ENCODE results near the gene DDX60. TPM values are rescaled to one million over a fixed set of nuclear protein-coding genes. Genes with fewer than 3 reads are reported as not detected.

The DDX60 gene
- total RNA-seq, 2 experiments from 2014 or later: 111 to 115 TPM

DNA sequence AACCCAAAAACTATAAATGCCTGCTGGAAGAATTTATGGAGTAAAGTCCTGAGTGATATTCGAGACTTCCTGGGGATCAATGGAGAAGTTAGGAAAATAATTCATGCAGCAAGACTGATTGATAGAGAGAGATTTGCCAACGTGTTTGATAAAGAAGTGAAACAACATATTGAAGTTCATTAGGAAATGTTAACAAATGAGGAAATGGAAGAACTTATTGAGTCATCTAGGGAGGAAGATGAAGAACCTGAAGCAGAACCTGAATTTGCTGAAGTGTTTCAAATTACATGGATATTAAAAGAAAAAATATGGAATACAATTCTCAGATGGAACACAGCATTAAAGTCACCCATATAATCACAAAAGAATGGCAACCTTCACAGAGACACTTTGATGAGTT, 39.0 kb downstream of the DDX60 start:
- no peaks in the 10 kb centered on the region for H3K9me3 Mint-ChIP-seq (ENCODE audit: insufficient read depth)
- peaks cover 75% of the 10 kb centered on the region for H3K36me3 Mint-ChIP-seq (ENCODE audit: low read depth)
- H3K4me3 Mint-ChIP-seq: no peak overlapping the region
- ATAC-seq (no peak), DNase-seq (no peak)
- POLR2A ChIA-PET: no interaction called here
- CTCF ChIA-PET: no interaction called here
- no peaks in the 10 kb centered on the region for H3K4me1 Mint-ChIP-seq (ENCODE audit: low read depth)
- no peaks in the 10 kb centered on the region for H3K27me3 Mint-ChIP-seq (ENCODE audit: low read depth)
- no peak overlapping the region for H3K27ac Mint-ChIP-seq

DNA sequence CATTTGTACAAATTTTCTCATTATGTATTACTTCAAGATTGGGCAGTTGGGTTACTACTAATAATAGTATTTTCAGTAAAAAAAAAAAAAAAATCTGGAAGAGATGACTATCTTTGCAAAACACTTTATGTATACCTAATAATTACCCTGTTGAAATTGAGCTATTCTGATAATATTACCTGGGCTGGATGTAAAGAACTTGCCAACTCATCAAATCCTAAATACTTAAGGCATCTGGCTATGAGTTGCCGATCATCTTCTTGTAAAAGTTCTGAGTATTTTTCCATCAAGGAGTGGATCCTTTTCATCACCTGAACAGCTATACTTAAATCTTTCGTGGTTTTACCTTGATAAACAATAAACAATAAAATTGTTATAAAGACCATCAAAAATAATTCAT, 42.7 kb downstream of the DDX60 start:
- POLR2A ChIA-PET: no interaction called here
- CTCF ChIA-PET: no interaction called here
- ATAC-seq: no peak
- Mint-ChIP-seq H3K4me3 (no peak overlapping the region), H3K4me1 (ENCODE audit: low read depth) (peaks cover 11% of the 10 kb centered on the region), H3K9me3 (ENCODE audit: insufficient read depth) (no peaks in the 10 kb centered on the region), H3K27ac (no peak overlapping the region), H3K27me3 (ENCODE audit: low read depth) (no peaks in the 10 kb centered on the region), H3K36me3 (ENCODE audit: low read depth) (peaks cover 84% of the 10 kb centered on the region)
- no peak for DNase-seq

DNA sequence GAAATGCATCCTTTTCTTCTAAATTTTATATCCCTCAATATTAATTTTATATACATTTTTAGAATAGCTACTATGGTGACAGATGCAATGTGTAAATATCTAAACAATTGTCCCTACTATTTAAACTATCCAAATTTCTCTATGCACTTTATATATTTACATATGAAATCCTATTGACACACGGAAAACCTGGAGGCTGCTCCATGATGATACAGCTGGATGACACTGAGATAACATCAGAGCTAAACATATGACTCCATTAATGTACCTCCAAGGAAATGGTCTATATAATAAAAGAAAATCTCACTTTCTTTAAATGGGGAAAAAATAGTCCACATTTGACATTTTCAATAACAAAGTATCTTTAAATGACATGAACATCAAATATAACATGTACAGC, 43.7 kb downstream of the DDX60 start:
- CTCF ChIA-PET: no interaction called here
- H3K4me3 Mint-ChIP-seq: no peak overlapping the region
- no peak for DNase-seq
- no peaks in the 10 kb centered on the region for H3K27me3 Mint-ChIP-seq (ENCODE audit: low read depth)
- H3K27ac Mint-ChIP-seq: no peak overlapping the region
- ATAC-seq: no peak
- POLR2A ChIA-PET: interaction anchor here (0.6 to 1.7 kb wide), 2 partner anchors 44 to 152 kb away, joined by 3 to 6 read pairs; partner anchors contain the start of gene DDX60
- H3K36me3 Mint-ChIP-seq (ENCODE audit: low read depth): peaks cover 81% of the 10 kb centered on the region
- peaks cover 11% of the 10 kb centered on the region for H3K4me1 Mint-ChIP-seq (ENCODE audit: low read depth)
- H3K9me3 Mint-ChIP-seq (ENCODE audit: insufficient read depth): no peaks in the 10 kb centered on the region

DNA sequence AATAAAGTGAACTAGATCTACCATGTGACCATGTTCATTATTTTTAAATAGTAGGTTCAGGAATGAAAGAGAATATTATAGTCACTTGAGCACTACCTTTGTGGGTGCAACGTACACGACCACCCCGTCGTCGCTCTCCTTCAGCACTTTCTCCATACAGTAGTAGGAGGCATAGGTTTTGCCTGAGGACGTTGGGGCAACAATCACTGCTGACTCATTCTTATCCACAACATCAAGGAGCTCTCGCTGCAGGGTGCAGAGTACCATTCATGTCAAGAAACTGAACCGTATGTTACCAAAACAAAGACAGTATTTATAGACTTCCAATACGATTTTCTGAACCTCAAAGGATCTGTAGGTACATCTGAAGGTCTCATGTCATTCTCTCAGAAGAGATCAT, 44.7 kb downstream of the DDX60 start:
- peaks cover 11% of the 10 kb centered on the region for H3K4me1 Mint-ChIP-seq (ENCODE audit: low read depth)
- H3K9me3 Mint-ChIP-seq (ENCODE audit: insufficient read depth): no peaks in the 10 kb centered on the region
- POLR2A ChIA-PET: interaction anchor here (1.7 kb wide), 1 partner anchor 45 kb away, joined by 6 read pairs; the partner anchor contains the start of gene DDX60
- ATAC-seq (no peak), DNase-seq (no peak)
- peaks cover 83% of the 10 kb centered on the region for H3K36me3 Mint-ChIP-seq (ENCODE audit: low read depth)
- no peaks in the 10 kb centered on the region for H3K27me3 Mint-ChIP-seq (ENCODE audit: low read depth)
- no peak overlapping the region for H3K4me3 Mint-ChIP-seq
- CTCF ChIA-PET: no interaction called here
- no peak overlapping the region for H3K27ac Mint-ChIP-seq

DNA sequence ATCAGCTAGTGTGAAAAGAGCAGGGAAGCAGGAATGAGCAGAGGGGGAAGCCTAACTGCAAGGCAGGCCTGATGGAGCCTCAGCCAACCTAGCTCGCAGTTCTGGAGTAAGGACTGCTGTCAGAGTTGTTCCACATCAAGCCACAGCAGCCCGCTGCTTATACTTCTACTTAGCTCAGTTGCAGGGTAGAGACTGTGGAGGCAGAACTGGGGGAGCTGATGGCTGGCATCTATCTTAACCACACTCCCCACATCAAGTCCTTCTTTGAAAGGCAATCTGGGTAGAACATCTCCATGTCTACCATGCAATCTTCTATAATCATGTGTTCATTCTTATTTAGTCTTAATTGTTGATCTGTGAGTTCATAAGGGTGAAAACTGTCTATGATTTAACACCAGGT, 46.1 kb downstream of the DDX60 start:
- Mint-ChIP-seq H3K36me3 (ENCODE audit: low read depth) (peaks cover 82% of the 10 kb centered on the region), H3K27me3 (ENCODE audit: low read depth) (no peaks in the 10 kb centered on the region), H3K4me3 (no peak overlapping the region), H3K27ac (no peak overlapping the region), H3K4me1 (ENCODE audit: low read depth) (peaks cover 11% of the 10 kb centered on the region), H3K9me3 (ENCODE audit: insufficient read depth) (no peaks in the 10 kb centered on the region)
- ATAC-seq (peak; percentile 79), DNase-seq (peak; percentile 23)
- ChIA-PET POLR2A (no interaction called here), CTCF (no interaction called here)

DNA sequence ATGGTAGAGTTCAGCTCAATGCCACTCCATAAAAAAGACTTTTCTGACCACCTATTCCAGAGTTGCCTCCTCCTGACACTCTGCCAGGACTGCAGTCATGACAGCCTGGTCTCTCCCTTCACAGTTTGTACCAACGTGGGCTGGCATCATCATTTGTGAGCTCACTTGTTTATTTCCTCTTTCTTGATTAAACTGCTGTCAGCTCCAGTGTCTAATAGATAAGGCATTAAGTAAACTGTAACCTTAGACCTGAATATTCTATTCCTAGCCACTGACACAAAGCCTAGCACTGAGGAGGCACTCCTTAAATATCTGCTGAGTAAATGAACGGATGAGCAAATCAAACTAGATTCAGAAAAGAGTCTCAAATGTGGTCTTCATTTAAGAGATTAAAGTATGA, 48.7 kb downstream of the DDX60 start:
- POLR2A ChIA-PET: interaction anchor here (1.2 kb wide), 1 partner anchor 14 kb away, joined by 3 read pairs; no protein-coding TSS in a partner anchor
- ATAC-seq (no peak), DNase-seq (no peak)
- CTCF ChIA-PET: no interaction called here
- Mint-ChIP-seq H3K27me3 (ENCODE audit: low read depth) (no peaks in the 10 kb centered on the region), H3K4me1 (ENCODE audit: low read depth) (peaks cover 11% of the 10 kb centered on the region), H3K4me3 (no peak overlapping the region), H3K9me3 (ENCODE audit: insufficient read depth) (no peaks in the 10 kb centered on the region), H3K27ac (no peak overlapping the region), H3K36me3 (ENCODE audit: low read depth) (peaks cover 83% of the 10 kb centered on the region)

DNA sequence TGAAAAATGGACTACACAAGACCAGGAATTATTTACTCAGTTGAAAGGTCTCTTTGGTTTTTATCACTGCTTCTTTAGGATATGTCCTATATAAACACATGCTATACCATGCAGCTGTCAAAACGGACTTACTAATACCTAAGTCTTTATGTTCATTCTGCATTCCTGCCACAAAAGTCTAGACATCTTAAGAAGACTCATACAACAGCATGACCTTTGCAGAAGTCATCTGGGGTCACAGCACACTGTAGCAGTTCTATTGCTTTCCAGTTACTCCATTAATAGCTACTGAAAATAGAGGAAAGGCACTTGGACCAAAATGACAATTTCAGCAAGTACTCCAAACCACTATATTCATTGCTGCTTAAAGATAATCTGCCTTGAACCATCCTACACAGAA, 53.2 kb downstream of the DDX60 start:
- H3K9me3 Mint-ChIP-seq (ENCODE audit: insufficient read depth): no peaks in the 10 kb centered on the region
- no peak overlapping the region for H3K27ac Mint-ChIP-seq
- POLR2A ChIA-PET: no interaction called here
- CTCF ChIA-PET: no interaction called here
- no peaks in the 10 kb centered on the region for H3K27me3 Mint-ChIP-seq (ENCODE audit: low read depth)
- H3K36me3 Mint-ChIP-seq (ENCODE audit: low read depth): peaks cover 77% of the 10 kb centered on the region
- ATAC-seq (no peak), DNase-seq (no peak)
- no peak overlapping the region for H3K4me3 Mint-ChIP-seq
- H3K4me1 Mint-ChIP-seq (ENCODE audit: low read depth): no peaks in the 10 kb centered on the region

DNA sequence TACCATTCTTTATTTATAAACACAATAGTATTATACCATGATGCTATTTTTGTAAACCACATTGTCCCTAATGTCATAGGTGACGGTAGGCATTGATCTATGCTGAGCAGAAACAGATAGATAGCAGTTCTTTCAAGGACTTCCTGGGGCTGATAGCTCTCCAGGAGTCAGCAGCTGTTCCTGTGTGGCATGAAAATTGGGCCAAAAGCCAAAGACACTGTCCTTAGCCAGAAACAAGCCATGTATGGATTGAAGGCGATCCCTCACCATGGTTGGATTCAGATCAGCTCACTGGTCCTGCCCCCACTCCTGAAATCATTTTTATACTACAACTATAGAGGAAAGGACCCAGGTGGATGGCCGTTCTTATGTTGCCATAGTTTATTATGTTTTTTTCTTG, 53.6 kb downstream of the DDX60 start:
- CTCF ChIA-PET: no interaction called here
- no peak for ATAC-seq
- H3K4me1 Mint-ChIP-seq (ENCODE audit: low read depth): no peaks in the 10 kb centered on the region
- no peak overlapping the region for H3K27ac Mint-ChIP-seq
- no peak overlapping the region for H3K4me3 Mint-ChIP-seq
- H3K9me3 Mint-ChIP-seq (ENCODE audit: insufficient read depth): no peaks in the 10 kb centered on the region
- no peaks in the 10 kb centered on the region for H3K27me3 Mint-ChIP-seq (ENCODE audit: low read depth)
- POLR2A ChIA-PET: no interaction called here
- no peak for DNase-seq
- H3K36me3 Mint-ChIP-seq (ENCODE audit: low read depth): peaks cover 75% of the 10 kb centered on the region

DNA sequence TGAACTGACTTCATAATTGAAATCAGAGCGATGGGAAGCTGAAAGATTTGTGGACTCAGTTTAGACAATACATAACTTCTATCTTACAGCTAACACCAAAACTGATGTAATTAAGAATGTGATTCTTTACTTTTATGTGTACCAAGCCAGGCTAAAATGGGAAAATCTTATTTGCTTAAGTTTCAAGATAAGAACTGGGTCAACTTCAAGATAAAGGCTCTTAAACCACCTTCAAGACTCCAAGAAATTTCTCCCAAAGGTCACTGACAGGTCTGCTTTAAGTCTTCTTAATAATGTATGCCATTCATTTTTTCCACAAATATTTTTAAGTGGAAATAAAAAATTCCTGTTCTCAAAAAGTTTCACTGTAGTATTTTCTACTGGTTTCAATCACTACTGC, 55.5 kb downstream of the DDX60 start:
- peaks cover 67% of the 10 kb centered on the region for H3K36me3 Mint-ChIP-seq (ENCODE audit: low read depth)
- no peaks in the 10 kb centered on the region for H3K4me1 Mint-ChIP-seq (ENCODE audit: low read depth)
- H3K27me3 Mint-ChIP-seq (ENCODE audit: low read depth): no peaks in the 10 kb centered on the region
- ATAC-seq (no peak), DNase-seq (no peak)
- ChIA-PET POLR2A (no interaction called here), CTCF (no interaction called here)
- no peaks in the 10 kb centered on the region for H3K9me3 Mint-ChIP-seq (ENCODE audit: insufficient read depth)
- no peak overlapping the region for H3K4me3 Mint-ChIP-seq
- no peak overlapping the region for H3K27ac Mint-ChIP-seq

DNA sequence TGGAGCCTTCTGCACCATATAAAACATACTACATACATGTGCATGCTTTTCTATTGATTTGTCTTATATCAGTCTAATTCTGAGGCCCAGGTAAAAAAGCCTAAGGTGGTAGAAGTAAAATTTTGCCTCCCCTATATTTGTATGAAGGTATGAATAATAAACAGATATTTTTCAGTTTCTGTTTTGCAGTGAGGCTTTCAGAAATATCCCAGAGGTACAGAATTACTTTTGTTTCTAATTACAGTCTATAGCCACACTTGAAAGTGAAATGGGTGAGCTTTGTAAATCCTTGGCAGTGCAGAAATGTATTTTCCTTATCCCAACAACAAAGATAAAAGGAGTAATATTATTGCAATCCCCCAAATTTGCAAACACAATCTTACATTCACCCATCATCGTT, 59.5 kb downstream of the DDX60 start:
- H3K27ac Mint-ChIP-seq: no peak overlapping the region

DNA sequence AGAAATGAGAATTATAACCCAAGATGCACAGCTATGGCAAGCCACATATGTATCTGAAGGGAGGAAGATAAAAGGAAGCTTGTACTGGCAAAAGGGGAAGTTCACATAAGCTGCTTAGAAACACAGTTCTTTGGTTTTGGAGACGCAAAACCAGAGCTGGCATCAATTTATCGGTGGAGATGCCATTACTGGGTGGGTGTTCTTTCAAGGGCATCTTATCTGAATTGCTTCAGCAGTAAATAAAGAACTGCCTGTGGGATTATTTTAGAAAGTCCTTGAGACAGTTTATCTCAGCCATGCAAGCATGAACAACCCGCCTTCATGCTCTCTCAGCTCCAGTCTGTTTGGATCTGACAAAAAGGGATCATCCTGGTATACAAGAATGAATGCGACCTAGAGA, 60.8 kb downstream of the DDX60 start:
- H3K4me3 Mint-ChIP-seq: no peak overlapping the region
- no peak for DNase-seq
- H3K4me1 Mint-ChIP-seq (ENCODE audit: low read depth): no peaks in the 10 kb centered on the region
- ATAC-seq: no peak
- H3K36me3 Mint-ChIP-seq (ENCODE audit: low read depth): peaks cover 68% of the 10 kb centered on the region
- ChIA-PET POLR2A (no interaction called here), CTCF (no interaction called here)
- no peaks in the 10 kb centered on the region for H3K9me3 Mint-ChIP-seq (ENCODE audit: insufficient read depth)
- H3K27me3 Mint-ChIP-seq (ENCODE audit: low read depth): no peaks in the 10 kb centered on the region
- H3K27ac Mint-ChIP-seq: no peak overlapping the region

More for the DNA sequence above, 59.5 kb downstream of the DDX60 start:
- Mint-ChIP-seq H3K9me3 (ENCODE audit: insufficient read depth) (no peaks in the 10 kb centered on the region), H3K4me1 (ENCODE audit: low read depth) (no peaks in the 10 kb centered on the region), H3K4me3 (no peak overlapping the region), H3K36me3 (ENCODE audit: low read depth) (peaks cover 64% of the 10 kb centered on the region), H3K27me3 (ENCODE audit: low read depth) (no peaks in the 10 kb centered on the region)
- ATAC-seq (no peak), DNase-seq (no peak)
- ChIA-PET CTCF (no interaction called here), POLR2A (no interaction called here)

DNA sequence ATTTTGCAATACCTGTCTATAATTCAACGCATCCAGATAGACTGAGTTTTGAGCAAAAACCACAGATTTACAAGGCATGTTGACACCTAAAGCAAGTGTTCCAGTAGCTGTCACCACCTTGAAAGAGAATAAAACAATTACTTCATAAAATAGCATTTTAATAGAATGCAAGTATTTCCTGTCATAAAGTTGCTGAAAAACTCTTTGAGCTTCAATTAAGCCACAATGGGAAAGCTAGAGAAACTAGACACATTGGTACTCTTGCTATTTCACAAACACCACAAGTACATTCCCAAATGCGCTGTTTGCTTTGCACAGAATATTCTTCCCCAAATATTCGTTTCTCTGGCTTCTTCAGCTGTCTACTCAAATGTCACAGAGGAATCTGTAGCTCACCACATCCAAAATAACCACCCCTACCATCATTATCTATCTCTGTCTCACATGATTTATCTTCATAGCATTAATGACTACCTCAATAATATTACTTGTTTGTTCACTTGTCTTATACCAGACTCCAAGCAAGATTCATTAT, 70.3 kb downstream of the DDX60 start:
- ATAC-seq: no peak
- DNase-seq: no peak
- peaks cover 79% of the 10 kb centered on the region for H3K36me3 Mint-ChIP-seq (ENCODE audit: low read depth)
- no peaks in the 10 kb centered on the region for H3K4me1 Mint-ChIP-seq (ENCODE audit: low read depth)
- H3K4me3 Mint-ChIP-seq: no peak overlapping the region
- peaks cover 5% of the 10 kb centered on the region for H3K9me3 Mint-ChIP-seq (ENCODE audit: insufficient read depth)
- ChIA-PET POLR2A (no interaction called here), CTCF (interaction anchor here (1.3 kb wide), 1 partner anchor 47 kb away, joined by 4 read pairs; no protein-coding TSS in a partner anchor)
- no peak overlapping the region for H3K27ac Mint-ChIP-seq
- H3K27me3 Mint-ChIP-seq (ENCODE audit: low read depth): no peaks in the 10 kb centered on the region

DNA sequence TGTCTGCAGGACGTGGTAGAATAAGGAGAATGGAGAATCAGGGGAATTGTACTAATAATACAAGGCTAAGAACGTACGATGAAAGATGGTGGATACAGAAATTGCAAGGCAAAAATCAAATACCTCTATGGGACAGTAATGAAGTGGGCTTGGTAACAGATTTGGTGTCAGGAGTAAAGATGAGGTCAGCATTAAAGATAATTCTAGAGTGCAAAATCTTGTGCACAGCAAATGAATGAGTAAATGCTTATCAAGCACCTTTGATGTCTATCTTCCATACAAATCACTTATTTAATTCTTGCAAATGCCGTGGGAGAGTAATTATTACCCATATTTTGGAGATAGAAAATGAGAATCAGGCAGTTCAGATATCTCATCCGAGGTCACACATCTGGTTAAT, 70.9 kb downstream of the DDX60 start:
- H3K27ac Mint-ChIP-seq: no peak overlapping the region
- H3K27me3 Mint-ChIP-seq (ENCODE audit: low read depth): no peaks in the 10 kb centered on the region
- H3K4me1 Mint-ChIP-seq (ENCODE audit: low read depth): no peaks in the 10 kb centered on the region
- H3K9me3 Mint-ChIP-seq (ENCODE audit: insufficient read depth): peaks cover 11% of the 10 kb centered on the region
- POLR2A ChIA-PET: no interaction called here
- H3K36me3 Mint-ChIP-seq (ENCODE audit: low read depth): peaks cover 80% of the 10 kb centered on the region
- CTCF ChIA-PET: no interaction called here
- H3K4me3 Mint-ChIP-seq: no peak overlapping the region
- ATAC-seq (no peak), DNase-seq (no peak)
